GM18517 (cell line): Measurements from ENCODE around the gene NAXE.

Experiments
- ATAC-seq: cut with Tn5 transposase; IDR thresholded peaks from one replicate; pipeline ENCODE4 v1.9.1; 2021; ENCODE audit warnings: mild to moderate bottlenecking, moderate library complexity; ENCODE audit not compliant: unreplicated experiment

The NAXE gene

DNA sequence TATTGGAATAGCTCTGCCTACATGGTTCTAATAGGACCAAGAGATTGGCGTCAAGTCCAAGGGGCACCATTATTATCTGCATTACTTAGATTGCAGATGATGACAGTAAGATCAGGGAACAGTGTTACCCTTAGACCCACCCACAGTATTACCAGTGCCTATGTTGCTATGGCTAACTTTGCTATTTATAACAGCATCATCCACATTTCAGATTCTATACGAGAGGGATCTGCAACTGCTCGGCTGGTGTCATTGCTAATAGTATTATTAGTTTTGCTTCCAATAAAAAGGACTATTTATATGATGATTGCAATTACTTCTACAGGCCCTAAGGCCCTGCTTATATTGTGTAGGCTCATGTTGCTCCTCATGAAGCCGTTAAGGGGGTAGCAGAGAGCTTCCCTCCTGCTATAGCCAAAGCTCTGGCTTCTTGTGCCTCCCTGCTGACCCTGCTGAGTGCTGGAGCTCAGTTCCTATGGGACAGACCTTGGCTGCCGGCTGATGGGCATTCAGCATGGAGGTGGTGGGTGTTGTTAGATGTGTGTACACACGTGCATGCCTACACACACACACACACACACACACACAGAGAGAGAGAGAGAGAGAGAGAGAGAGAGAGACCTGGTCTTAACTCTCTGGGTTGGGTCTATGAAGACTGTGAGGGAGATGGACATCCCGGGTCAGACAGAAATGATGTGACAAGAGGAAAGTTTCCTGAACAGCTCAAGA lies 51.6 kb downstream of the NAXE start:
- ATAC-seq, result no peak

DNA sequence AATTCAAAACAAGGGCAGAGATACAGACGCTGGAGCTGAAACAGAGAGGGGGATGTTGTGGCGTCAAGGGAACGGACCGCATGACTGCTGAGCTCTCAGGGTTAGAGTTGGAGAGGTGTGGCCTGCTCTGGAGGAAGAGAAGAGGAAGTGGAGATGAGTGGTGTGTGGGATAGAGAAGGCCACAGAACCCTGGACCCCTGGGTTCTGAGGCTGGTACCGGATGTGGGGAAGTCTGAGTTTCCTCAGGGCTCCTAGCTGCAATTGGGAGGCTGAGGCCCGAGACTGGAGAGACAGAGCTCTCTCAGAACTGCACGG lies 52.2 kb downstream of the NAXE start:
- ATAC-seq, result no peak
